B cell (primary cell): Measurements from ENCODE around the gene NLRC5.
"Not testable (repeated sequence)": the region's sequence is repeated elsewhere in the genome, so short reads cannot be mapped to it uniquely, and the experiment has no call there.

Experiments
- EZH2 ChIP-seq: IDR thresholded peaks from 2 replicates; pipeline ENCODE4 v1.6.1; 2012; ENCODE audit warnings: borderline replicate concordance, low read depth, mild to moderate bottlenecking, moderate library complexity, low read length; ENCODE audit not compliant: insufficient read depth, poor library complexity, severe bottlenecking
- TF ChIP-seq, protein P1 (sequence below): fragments of 200-600 bp; IDR thresholded peaks from one replicate; pipeline ENCODE4 v1.8.0; 2022; ENCODE audit warnings: antibody characterized with exemption, mild to moderate bottlenecking

DNA sequence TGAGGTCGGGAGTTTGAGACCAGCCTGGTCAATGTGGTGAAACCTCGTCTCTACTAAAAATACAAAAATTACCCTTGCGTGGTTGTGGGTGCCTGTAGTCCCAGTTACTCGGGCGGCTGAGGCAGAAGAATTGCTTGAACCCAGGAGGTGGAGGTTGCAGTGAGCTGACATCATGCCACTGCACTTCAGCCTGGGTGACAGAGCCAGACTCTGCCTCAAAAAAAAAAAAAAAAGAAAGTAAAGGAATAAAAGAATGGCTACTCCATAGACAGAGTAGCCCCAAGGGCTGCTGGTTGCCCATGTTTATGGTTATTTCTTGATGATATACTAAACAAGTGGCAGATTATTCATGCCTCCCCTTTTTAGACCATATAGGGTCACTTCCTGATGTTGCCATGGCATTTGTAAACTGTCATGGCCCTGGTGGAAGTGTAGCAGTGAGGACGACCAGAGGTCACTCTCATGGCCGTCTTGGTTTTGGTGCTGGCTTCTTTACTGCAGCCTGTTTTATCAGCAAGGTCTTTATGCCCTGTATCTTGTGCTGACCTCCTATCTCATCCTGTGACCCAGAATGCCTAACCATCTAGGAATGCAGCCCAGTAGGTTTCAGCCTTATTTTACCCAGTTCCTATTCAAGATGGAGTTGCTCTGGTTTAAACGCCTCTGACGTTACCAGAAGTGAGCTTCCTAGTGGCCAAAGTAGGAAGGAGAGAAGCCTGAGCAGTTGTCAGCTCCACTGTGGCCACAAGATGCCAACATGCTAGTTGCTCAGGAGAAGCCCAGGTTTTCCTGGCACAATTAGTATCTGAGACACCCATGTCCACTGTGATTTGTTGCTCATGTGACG is 120.1 kb downstream of the NLRC5 start:
- not testable (repeated sequence) for TF ChIP-seq EZH2
- TF ChIP-seq, protein P1, sequence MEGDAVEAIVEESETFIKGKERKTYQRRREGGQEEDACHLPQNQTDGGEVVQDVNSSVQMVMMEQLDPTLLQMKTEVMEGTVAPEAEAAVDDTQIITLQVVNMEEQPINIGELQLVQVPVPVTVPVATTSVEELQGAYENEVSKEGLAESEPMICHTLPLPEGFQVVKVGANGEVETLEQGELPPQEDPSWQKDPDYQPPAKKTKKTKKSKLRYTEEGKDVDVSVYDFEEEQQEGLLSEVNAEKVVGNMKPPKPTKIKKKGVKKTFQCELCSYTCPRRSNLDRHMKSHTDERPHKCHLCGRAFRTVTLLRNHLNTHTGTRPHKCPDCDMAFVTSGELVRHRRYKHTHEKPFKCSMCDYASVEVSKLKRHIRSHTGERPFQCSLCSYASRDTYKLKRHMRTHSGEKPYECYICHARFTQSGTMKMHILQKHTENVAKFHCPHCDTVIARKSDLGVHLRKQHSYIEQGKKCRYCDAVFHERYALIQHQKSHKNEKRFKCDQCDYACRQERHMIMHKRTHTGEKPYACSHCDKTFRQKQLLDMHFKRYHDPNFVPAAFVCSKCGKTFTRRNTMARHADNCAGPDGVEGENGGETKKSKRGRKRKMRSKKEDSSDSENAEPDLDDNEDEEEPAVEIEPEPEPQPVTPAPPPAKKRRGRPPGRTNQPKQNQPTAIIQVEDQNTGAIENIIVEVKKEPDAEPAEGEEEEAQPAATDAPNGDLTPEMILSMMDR = not testable (repeated sequence)
